ENCODE measurements around the gene WDR11.

The WDR11 gene

DNA sequence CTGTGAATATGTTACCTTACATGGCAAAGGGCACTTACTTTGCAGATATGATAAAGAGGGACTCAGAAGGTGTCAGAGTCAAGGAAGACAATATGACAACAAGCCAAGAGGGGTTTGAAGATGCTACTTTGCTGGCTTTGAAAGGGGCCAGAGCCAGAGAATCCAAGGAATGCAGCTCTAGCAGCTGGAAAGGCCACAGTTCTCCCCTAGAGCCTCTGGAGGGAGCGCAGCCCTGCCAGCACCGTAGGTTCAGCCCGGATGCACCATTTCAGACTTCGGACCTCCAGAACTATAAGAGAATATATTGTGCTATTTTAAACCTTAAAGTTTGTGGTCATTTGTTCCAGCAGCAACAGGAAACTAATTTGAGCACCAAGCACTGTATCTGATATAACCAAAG lies 32.9 kb upstream of the WDR11 start:
- no peak overlapping the region for H4K8ac ChIP-seq (ENCODE audit: low read length)
- no peak overlapping the region for H3K27ac ChIP-seq (ENCODE audit: low read length, poor library complexity, severe bottlenecking)
- H2BK5ac ChIP-seq (ENCODE audit: low read depth, low read length, poor library complexity, severe bottlenecking): no peak overlapping the region
- H3K4me2 ChIP-seq (ENCODE audit: low read length, poor library complexity, severe bottlenecking): no peak overlapping the region
- H3K27me3 ChIP-seq (ENCODE audit: control insufficient read depth in 1 of 2, insufficient read depth in 1 of 2, low read length in 2 of 2): no peaks in the 10 kb centered on the region
- H3K9ac ChIP-seq (ENCODE audit: low read length): no peak overlapping the region
- H3K9me3 ChIP-seq (ENCODE audit: control insufficient read depth, low read length): no peaks in the 10 kb centered on the region
- no peaks in the 10 kb centered on the region for H3K79me1 ChIP-seq (replicated peaks; ENCODE audit: low read length, poor library complexity, severe bottlenecking)
- no peak overlapping the region for H3K4ac ChIP-seq (ENCODE audit: low read depth in 1 of 2, low read length in 2 of 2)
- H3K23ac ChIP-seq (ENCODE audit: low read length in 2 of 2): no peak overlapping the region
- no peak overlapping the region for H2AK5ac ChIP-seq (ENCODE audit: low read length, severe bottlenecking)
- no peak overlapping the region for H2BK15ac ChIP-seq (ENCODE audit: low read depth, poor library complexity, severe bottlenecking)
- no peak overlapping the region for H3K18ac ChIP-seq (ENCODE audit: low read depth in 1 of 2, low read length in 2 of 2)
- no peak overlapping the region for H3K14ac ChIP-seq (ENCODE audit: low read length in 2 of 2)
- H3K4me3 ChIP-seq (ENCODE audit: insufficient read depth in 1 of 2, low read depth in 1 of 2, low read length in 2 of 2): no peak overlapping the region
- H3K4me1 ChIP-seq (ENCODE audit: control insufficient read depth, insufficient read depth, low read depth, low read length): no peaks in the 10 kb centered on the region
- H2BK12ac ChIP-seq (ENCODE audit: low read length in 2 of 2): no peak overlapping the region
- 86% methylated on average over 4 of the region's 4 CpGs for WGBS
- no peak overlapping the region for H2BK120ac ChIP-seq (ENCODE audit: low read depth, low read length)
- H2AFZ ChIP-seq (ENCODE audit: low read depth, low read length): no peak overlapping the region
- H3K36me3 ChIP-seq (ENCODE audit: control insufficient read depth in 1 of 2, insufficient read depth in 2 of 2, low read depth in 1 of 2, low read length in 2 of 2): no peaks in the 10 kb centered on the region
- H4K91ac ChIP-seq (ENCODE audit: low read length): no peak overlapping the region
- DNase-seq: no peak

DNA sequence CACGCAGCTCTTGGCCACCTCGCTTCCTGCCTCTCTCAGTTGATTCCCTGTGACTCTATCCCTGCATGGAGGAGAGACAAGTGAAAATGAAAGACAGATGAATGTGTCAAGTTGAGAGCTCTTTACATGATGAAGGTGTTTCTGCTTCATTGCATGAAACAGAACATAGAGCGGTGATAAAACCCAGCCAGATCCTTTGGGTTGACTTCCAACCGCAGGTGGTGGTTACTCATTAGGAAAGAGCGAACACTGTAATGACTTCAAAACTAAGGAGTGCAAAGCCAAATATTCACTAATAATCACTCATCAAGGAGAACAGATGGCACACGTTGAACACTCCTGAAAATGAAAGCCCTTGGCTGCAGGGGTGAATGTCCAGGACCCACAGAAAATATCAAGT lies 31.8 kb upstream of the WDR11 start:
- H2AFZ ChIP-seq (ENCODE audit: low read depth, low read length): no peak overlapping the region
- H3K18ac ChIP-seq (ENCODE audit: low read depth in 1 of 2, low read length in 2 of 2): no peak overlapping the region
- H4K91ac ChIP-seq (ENCODE audit: low read length): no peak overlapping the region
- H3K14ac ChIP-seq (ENCODE audit: low read length in 2 of 2): no peak overlapping the region
- no peaks in the 10 kb centered on the region for H3K9me3 ChIP-seq (ENCODE audit: control insufficient read depth, low read length)
- no peak overlapping the region for H3K27ac ChIP-seq (ENCODE audit: low read length, poor library complexity, severe bottlenecking)
- H2BK5ac ChIP-seq (ENCODE audit: low read depth, low read length, poor library complexity, severe bottlenecking): no peak overlapping the region
- H3K9ac ChIP-seq (ENCODE audit: low read length): no peak overlapping the region
- no peak overlapping the region for H3K4me3 ChIP-seq (ENCODE audit: insufficient read depth in 1 of 2, low read depth in 1 of 2, low read length in 2 of 2)
- H3K36me3 ChIP-seq (ENCODE audit: control insufficient read depth in 1 of 2, insufficient read depth in 2 of 2, low read depth in 1 of 2, low read length in 2 of 2): no peaks in the 10 kb centered on the region
- H2BK120ac ChIP-seq (ENCODE audit: low read depth, low read length): no peak overlapping the region
- no peaks in the 10 kb centered on the region for H3K79me1 ChIP-seq (replicated peaks; ENCODE audit: low read length, poor library complexity, severe bottlenecking)
- no peak overlapping the region for H3K23ac ChIP-seq (ENCODE audit: low read length in 2 of 2)
- H3K4me2 ChIP-seq (ENCODE audit: low read length, poor library complexity, severe bottlenecking): no peak overlapping the region
- no peaks in the 10 kb centered on the region for H3K4me1 ChIP-seq (ENCODE audit: control insufficient read depth, insufficient read depth, low read depth, low read length)
- H3K4ac ChIP-seq (ENCODE audit: low read depth in 1 of 2, low read length in 2 of 2): no peak overlapping the region
- H4K8ac ChIP-seq (ENCODE audit: low read length): no peak overlapping the region
- H2BK15ac ChIP-seq (ENCODE audit: low read depth, poor library complexity, severe bottlenecking): no peak overlapping the region
- H2AK5ac ChIP-seq (ENCODE audit: low read length, severe bottlenecking): no peak overlapping the region
- 79% methylated on average over 6 of the region's 6 CpGs for WGBS
- H2BK12ac ChIP-seq (ENCODE audit: low read length in 2 of 2): no peak overlapping the region
- H3K27me3 ChIP-seq (ENCODE audit: control insufficient read depth in 1 of 2, insufficient read depth in 1 of 2, low read length in 2 of 2): no peaks in the 10 kb centered on the region
- DNase-seq: no peak

DNA sequence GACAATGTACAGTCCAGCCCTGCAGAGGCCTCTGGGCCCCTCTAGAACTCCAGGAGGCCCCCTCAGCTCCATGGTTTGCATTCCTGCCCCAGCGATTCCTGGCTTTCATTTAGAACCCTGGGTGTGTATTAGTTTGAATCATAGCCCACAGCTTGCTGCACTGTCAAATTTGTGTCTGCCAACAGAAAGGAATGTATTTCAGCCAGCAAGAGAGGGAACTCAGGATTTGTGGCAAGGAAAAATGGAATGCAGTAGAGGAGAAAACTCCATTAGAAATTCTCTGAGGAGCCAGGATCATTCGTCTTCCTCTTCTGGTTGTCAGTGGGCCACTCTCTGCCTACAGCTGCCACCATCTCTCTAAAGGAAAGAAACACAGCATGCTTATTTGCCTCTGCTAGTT lies 27.9 kb upstream of the WDR11 start:
- Histone ChIP-seq H3K9ac (ENCODE audit: low read length) (no peak overlapping the region), H4K91ac (ENCODE audit: low read length) (no peak overlapping the region), H3K23ac (ENCODE audit: low read length in 2 of 2) (no peak overlapping the region), H2BK5ac (ENCODE audit: low read depth, low read length, poor library complexity, severe bottlenecking) (no peak overlapping the region), H3K79me1 (replicated peaks; ENCODE audit: low read length, poor library complexity, severe bottlenecking) (no peaks in the 10 kb centered on the region), H4K8ac (ENCODE audit: low read length) (no peak overlapping the region), H3K27me3 (ENCODE audit: control insufficient read depth in 1 of 2, insufficient read depth in 1 of 2, low read length in 2 of 2) (no peaks in the 10 kb centered on the region), H2BK15ac (ENCODE audit: low read depth, poor library complexity, severe bottlenecking) (no peak overlapping the region), H3K4me2 (ENCODE audit: low read length, poor library complexity, severe bottlenecking) (no peak overlapping the region), H3K4me3 (ENCODE audit: insufficient read depth in 1 of 2, low read depth in 1 of 2, low read length in 2 of 2) (no peak overlapping the region), H3K4me1 (ENCODE audit: control insufficient read depth, insufficient read depth, low read depth, low read length) (no peaks in the 10 kb centered on the region), H3K14ac (ENCODE audit: low read length in 2 of 2) (no peak overlapping the region), H2BK12ac (ENCODE audit: low read length in 2 of 2) (no peak overlapping the region), H2AFZ (ENCODE audit: low read depth, low read length) (no peak overlapping the region), H2AK5ac (ENCODE audit: low read length, severe bottlenecking) (no peak overlapping the region), H3K18ac (ENCODE audit: low read depth in 1 of 2, low read length in 2 of 2) (no peak overlapping the region), H3K4ac (ENCODE audit: low read depth in 1 of 2, low read length in 2 of 2) (no peak overlapping the region), H3K9me3 (ENCODE audit: control insufficient read depth, low read length) (no peaks in the 10 kb centered on the region), H3K27ac (ENCODE audit: low read length, poor library complexity, severe bottlenecking) (no peak overlapping the region), H2BK120ac (ENCODE audit: low read depth, low read length) (no peak overlapping the region), H3K36me3 (ENCODE audit: control insufficient read depth in 1 of 2, insufficient read depth in 2 of 2, low read depth in 1 of 2, low read length in 2 of 2) (no peaks in the 10 kb centered on the region)
- WGBS: 59% methylated on average over 2 of the region's 2 CpGs
- no peak for DNase-seq

DNA sequence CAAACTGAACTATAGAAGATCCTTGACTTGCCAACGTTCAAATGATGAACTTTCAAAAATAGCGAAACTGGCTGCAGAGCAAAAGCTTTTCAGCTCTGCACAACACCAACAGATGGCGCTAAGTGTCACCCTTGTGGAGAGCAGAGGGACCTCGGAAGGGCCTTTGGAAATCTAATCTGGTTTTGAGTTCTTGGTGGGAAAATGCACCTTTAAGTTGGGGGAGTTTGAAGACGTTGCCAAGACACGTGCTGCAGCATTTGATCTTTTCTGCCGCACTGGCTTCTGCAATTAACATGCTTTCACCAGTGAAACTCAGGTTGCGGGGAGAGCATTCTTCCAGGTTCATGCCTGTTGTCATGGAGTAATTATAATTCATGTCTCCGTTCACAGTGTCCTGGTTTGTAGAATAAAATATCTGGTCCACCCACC lies 26.3 kb upstream of the WDR11 start:
- Histone ChIP-seq H3K9me3 (ENCODE audit: control insufficient read depth, low read length) (no peaks in the 10 kb centered on the region), H3K4me3 (ENCODE audit: insufficient read depth in 1 of 2, low read depth in 1 of 2, low read length in 2 of 2) (no peak overlapping the region), H2BK120ac (ENCODE audit: low read depth, low read length) (no peak overlapping the region), H2BK5ac (ENCODE audit: low read depth, low read length, poor library complexity, severe bottlenecking) (no peak overlapping the region), H3K36me3 (ENCODE audit: control insufficient read depth in 1 of 2, insufficient read depth in 2 of 2, low read depth in 1 of 2, low read length in 2 of 2) (no peaks in the 10 kb centered on the region), H4K91ac (ENCODE audit: low read length) (no peak overlapping the region), H3K23ac (ENCODE audit: low read length in 2 of 2) (no peak overlapping the region), H4K8ac (ENCODE audit: low read length) (no peak overlapping the region), H2AFZ (ENCODE audit: low read depth, low read length) (no peak overlapping the region), H2BK15ac (ENCODE audit: low read depth, poor library complexity, severe bottlenecking) (no peak overlapping the region), H2BK12ac (ENCODE audit: low read length in 2 of 2) (no peak overlapping the region), H3K27me3 (ENCODE audit: control insufficient read depth in 1 of 2, insufficient read depth in 1 of 2, low read length in 2 of 2) (no peaks in the 10 kb centered on the region), H3K4me2 (ENCODE audit: low read length, poor library complexity, severe bottlenecking) (no peak overlapping the region), H2AK5ac (ENCODE audit: low read length, severe bottlenecking) (no peak overlapping the region), H3K18ac (ENCODE audit: low read depth in 1 of 2, low read length in 2 of 2) (no peak overlapping the region), H3K4ac (ENCODE audit: low read depth in 1 of 2, low read length in 2 of 2) (no peak overlapping the region), H3K27ac (ENCODE audit: low read length, poor library complexity, severe bottlenecking) (no peak overlapping the region), H3K14ac (ENCODE audit: low read length in 2 of 2) (no peak overlapping the region), H3K4me1 (ENCODE audit: control insufficient read depth, insufficient read depth, low read depth, low read length) (no peaks in the 10 kb centered on the region), H3K79me1 (replicated peaks; ENCODE audit: low read length, poor library complexity, severe bottlenecking) (no peaks in the 10 kb centered on the region), H3K9ac (ENCODE audit: low read length) (no peak overlapping the region)
- DNase-seq: no peak
- WGBS: 61% methylated on average over 9 of the region's 9 CpGs

All from mesenchymal stem cell (in vitro differentiated cells and primary cell).